Immature natural killer cell (primary cell): ENCODE data around the gene SERPINH1. TPM values are rescaled to one million over a fixed set of nuclear protein-coding genes. Genes with fewer than 3 reads are reported as not detected.

Experiments
- DNase-seq, 3 donors: peaks; one replicate each; pipeline ENCODE4 v3.0.0; 2022; ENCODE audit warnings: mixed read lengths in 1 of 3
- H3K27ac Mint-ChIP-seq, 6 donors: one replicate each; pipeline ENCODE4 v1.8.0; 2020; ENCODE audit warnings: mixed read lengths in 6 of 6, mild to moderate bottlenecking in 5 of 6, inconsistent platforms in 4 of 6, moderate library complexity in 3 of 6
- H3K27me3 Mint-ChIP-seq, 3 donors: one replicate each; pipeline ENCODE4 v1.8.0; 2020 to 2021; ENCODE audit warnings: low read depth in 3 of 3, mild to moderate bottlenecking in 3 of 3, mixed read lengths in 3 of 3, moderate library complexity in 3 of 3, inconsistent platforms in 1 of 3
- H3K36me3 Mint-ChIP-seq, 3 donors: one replicate each; pipeline ENCODE4 v1.8.0; 2020; ENCODE audit warnings: mixed read lengths in 3 of 3, inconsistent platforms in 2 of 3, mild to moderate bottlenecking in 2 of 3
- H3K4me1 Mint-ChIP-seq, 2 donors: one replicate each; pipeline ENCODE4 v1.8.0; 2020; ENCODE audit warnings: inconsistent platforms in 2 of 2, mild to moderate bottlenecking in 2 of 2, mixed read lengths in 2 of 2, moderate library complexity in 1 of 2
- H3K4me3 Mint-ChIP-seq, 5 donors: one replicate each; pipeline ENCODE4 v1.8.0; 2020; ENCODE audit warnings: mild to moderate bottlenecking in 5 of 5, mixed read lengths in 5 of 5, inconsistent platforms in 3 of 5, moderate library complexity in 3 of 5
- H3K9me3 Mint-ChIP-seq, 6 donors: one replicate each; pipeline ENCODE4 v1.8.0; 2020; ENCODE audit warnings: mild to moderate bottlenecking in 6 of 6, mixed read lengths in 6 of 6, inconsistent platforms in 4 of 6, moderate library complexity in 3 of 6
- polyA plus RNA-seq, 3 donors: library from polyadenylated mRNA; unstranded; fragments of 300-500 nt; fragmentation: Illumina TruSeq; gene quantifications; one replicate each; pipeline ENCODE4 v1.2.3, GENCODE V29; 2021

Gene SERPINH1
- polyA plus RNA-seq, 3 donors from 2014 or later = 3.4 to 8.4 (median 4.5) TPM

- peaks cover 2 to 14% (median 11%) of the 10 kb centered on the region in 3 donors for H3K27me3 Mint-ChIP-seq
- DNase-seq = peak in 2 of 3 donors; percentile 17 to 28
- H3K4me1 Mint-ChIP-seq = peaks cover 19 to 27% of the 10 kb centered on the region in 2 donors
- H3K27ac Mint-ChIP-seq = peak overlapping the region in 2 of 6 donors; percentile 65 to 83
- H3K9me3 Mint-ChIP-seq = peaks cover 0 to 1% (median 0%) of the 10 kb centered on the region in 6 donors
- H3K4me3 Mint-ChIP-seq = peak overlapping the region; percentile 83 to 92 (median 86)
- H3K36me3 Mint-ChIP-seq = no peaks in the 10 kb centered on the region
Measured at GRCh38 chr11:75524665-75525432, 37.2 kb upstream of the SERPINH1 start.

DNA sequence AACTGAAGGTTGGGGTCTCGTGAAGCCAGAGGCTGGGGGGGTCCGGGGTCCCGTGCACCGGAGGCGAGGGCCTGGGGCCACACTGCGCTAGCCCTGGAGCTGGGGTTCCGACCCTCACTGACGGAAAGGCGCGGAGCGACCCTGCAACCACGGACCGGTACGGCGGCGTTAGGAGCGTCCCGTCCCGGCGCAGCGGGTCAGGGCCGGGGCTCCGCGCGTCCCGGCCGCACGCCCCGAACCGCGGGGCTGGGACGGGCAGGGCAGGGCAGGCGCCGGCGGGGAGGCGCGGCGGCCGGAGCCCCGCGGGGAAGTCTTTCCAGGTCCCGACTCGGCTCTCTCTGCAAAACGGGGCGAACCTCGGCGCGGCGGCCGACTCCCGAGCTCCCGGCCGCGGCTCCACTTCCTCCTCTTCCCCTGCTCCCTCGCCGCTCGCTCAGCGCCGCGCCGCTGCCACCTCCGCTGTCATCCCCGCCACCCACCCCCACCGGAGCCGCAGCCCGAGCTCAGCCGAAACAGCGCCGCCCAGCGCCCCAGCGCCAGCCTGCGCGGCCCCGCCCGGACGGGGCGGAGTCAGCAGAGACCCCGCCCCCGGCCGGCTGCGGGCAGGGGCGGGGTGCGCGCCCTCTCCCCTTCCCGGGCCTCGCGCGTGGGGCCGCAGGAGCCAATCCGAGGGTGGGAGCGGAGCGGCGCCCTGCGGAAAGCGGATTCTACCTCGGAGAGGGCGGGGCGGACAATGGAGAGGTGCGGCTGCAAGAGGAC lies 36.4 kb upstream of the SERPINH1 start, which contains the start of gene GDPD5:
Gene GDPD5 (minus strand): TSS at position 509 of the 759 bp plus-strand sequence. CDS start 48,206 bp downstream, outside the sequence.
- peaks cover 0 to 1% (median 0%) of the 10 kb centered on the region in 6 donors for H3K9me3 Mint-ChIP-seq
- peak within 1 kb of the TSS; percentile 85 to 92 (median 87) for H3K4me3 Mint-ChIP-seq
- H3K27me3 Mint-ChIP-seq = peaks cover 2 to 18% (median 11%) of the 10 kb centered on the region in 3 donors
- no peaks in the 10 kb centered on the region for H3K36me3 Mint-ChIP-seq
- peak; percentile 82 to 86 (median 86) for DNase-seq
- H3K27ac Mint-ChIP-seq = peak within 1 kb of the TSS in 5 of 6 donors; percentile 19 to 83 (median 65)
- peaks cover 19 to 27% of the 10 kb centered on the region in 2 donors for H3K4me1 Mint-ChIP-seq

DNA sequence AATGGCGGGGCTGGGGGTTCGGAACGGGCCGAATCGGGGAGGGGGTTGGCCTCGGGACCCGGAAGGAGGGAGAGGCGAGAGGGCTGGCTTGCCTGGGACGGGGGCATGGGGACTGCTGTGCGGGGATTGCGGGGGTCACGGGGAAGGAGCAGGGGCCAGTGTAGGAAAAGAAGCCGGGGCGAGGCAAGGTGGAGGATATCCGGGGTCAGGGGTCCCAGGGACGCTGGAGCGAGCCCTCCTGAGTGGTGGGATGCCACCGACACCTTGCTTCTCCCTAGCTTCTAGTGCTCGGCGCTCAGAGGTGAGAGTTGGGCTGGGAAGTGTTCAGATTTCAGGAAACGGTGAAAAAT lies 35.9 kb upstream of the SERPINH1 start:
- DNase-seq = no peak
- H3K27ac Mint-ChIP-seq = peak overlapping the region in 3 of 6 donors; percentile 55 to 68 (median 60)
- peaks cover 3 to 18% (median 12%) of the 10 kb centered on the region in 3 donors for H3K27me3 Mint-ChIP-seq
- peak overlapping the region; percentile 69 to 87 (median 70) for H3K4me3 Mint-ChIP-seq
- H3K9me3 Mint-ChIP-seq = peaks cover 0 to 1% (median 0%) of the 10 kb centered on the region in 6 donors
- peaks cover 19 to 27% of the 10 kb centered on the region in 2 donors for H3K4me1 Mint-ChIP-seq
- H3K36me3 Mint-ChIP-seq = no peaks in the 10 kb centered on the region

GRCh38 chr11:75527130-75527529 lies 34.9 kb upstream of the SERPINH1 start:
- H3K9me3 Mint-ChIP-seq = peaks cover 0 to 1% (median 0%) of the 10 kb centered on the region in 6 donors
- H3K36me3 Mint-ChIP-seq = no peaks in the 10 kb centered on the region
- no peak for DNase-seq
- peak overlapping the region in 4 of 6 donors; percentile 19 to 58 (median 38) for H3K27ac Mint-ChIP-seq
- H3K27me3 Mint-ChIP-seq = peaks cover 5 to 18% (median 15%) of the 10 kb centered on the region in 3 donors
- peak overlapping the region; percentile 69 to 87 (median 70) for H3K4me3 Mint-ChIP-seq
- peaks cover 23 to 32% of the 10 kb centered on the region in 2 donors for H3K4me1 Mint-ChIP-seq

DNA sequence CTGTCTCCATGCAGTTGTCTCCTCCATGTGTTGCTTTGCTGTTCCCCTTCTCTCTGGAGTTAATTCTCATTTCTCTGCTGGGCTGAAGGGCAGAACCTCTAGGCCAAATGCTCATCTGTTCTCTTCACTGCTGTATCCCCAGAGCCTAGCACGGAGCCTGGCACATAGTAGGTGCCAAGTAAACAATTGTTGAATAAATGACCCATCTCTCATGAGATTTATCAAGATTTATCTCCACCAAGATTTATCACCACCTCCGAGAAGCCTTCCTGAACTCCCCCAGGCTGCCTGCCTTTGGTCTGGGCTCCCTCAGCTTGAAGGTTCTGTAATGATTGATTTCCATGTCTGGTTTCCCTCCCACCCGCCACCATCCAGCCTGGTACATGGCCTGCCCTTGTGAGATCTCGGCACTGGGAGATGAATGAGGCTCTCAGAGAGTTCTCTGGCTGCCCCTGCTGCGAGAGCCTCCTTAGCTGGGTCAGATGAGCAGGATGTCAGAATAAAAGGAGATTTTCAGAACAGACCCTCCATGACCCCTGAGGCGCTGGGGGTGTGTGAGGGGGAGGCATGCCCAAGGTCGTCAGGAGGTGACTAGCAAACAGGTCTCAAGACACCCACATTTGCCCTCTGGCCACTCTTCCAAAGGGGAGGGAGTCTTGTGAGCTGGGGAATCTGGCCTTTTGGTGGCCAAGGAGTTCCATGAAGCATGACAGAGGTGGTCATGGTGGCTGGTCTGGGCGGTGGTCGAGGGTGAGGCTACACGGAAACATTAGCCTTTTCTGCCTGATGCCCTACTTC lies 33.9 kb upstream of the SERPINH1 start:
- peaks cover 27 to 35% of the 10 kb centered on the region in 2 donors for H3K4me1 Mint-ChIP-seq
- peaks cover 0 to 1% (median 0%) of the 10 kb centered on the region in 6 donors for H3K9me3 Mint-ChIP-seq
- peak overlapping the region in 4 of 5 donors; percentile 23 to 87 (median 64) for H3K4me3 Mint-ChIP-seq
- no peaks in the 10 kb centered on the region for H3K36me3 Mint-ChIP-seq
- H3K27ac Mint-ChIP-seq = peak overlapping the region in 2 of 6 donors; percentile 43 to 60
- H3K27me3 Mint-ChIP-seq = peaks cover 8 to 16% (median 15%) of the 10 kb centered on the region in 3 donors
- no peak for DNase-seq

GRCh38 chr11:75530577-75530976 lies 31.5 kb upstream of the SERPINH1 start:
- H3K27ac Mint-ChIP-seq = peak overlapping the region in 1 of 6 donors; percentile 9

GRCh38 chr11:75531325-75531724 lies 30.7 kb upstream of the SERPINH1 start:
- H3K27me3 Mint-ChIP-seq = peaks cover 4 to 9% (median 8%) of the 10 kb centered on the region in 3 donors
- H3K36me3 Mint-ChIP-seq = no peaks in the 10 kb centered on the region
- H3K9me3 Mint-ChIP-seq = peaks cover 0 to 1% (median 0%) of the 10 kb centered on the region in 6 donors
- no peak for DNase-seq
- peak overlapping the region in 1 of 6 donors; percentile 57 for H3K27ac Mint-ChIP-seq
- peaks cover 35 to 41% of the 10 kb centered on the region in 2 donors for H3K4me1 Mint-ChIP-seq
- no peak overlapping the region for H3K4me3 Mint-ChIP-seq

More at GRCh38 chr11:75530577-75530976, 31.5 kb upstream of the SERPINH1 start:
- DNase-seq = no peak
- Mint-ChIP-seq H3K9me3 (peaks cover 0 to 1% (median 0%) of the 10 kb centered on the region in 6 donors), H3K4me1 (peaks cover 28 to 37% of the 10 kb centered on the region in 2 donors), H3K36me3 (no peaks in the 10 kb centered on the region), H3K4me3 (no peak overlapping the region), H3K27me3 (peaks cover 4 to 9% (median 8%) of the 10 kb centered on the region in 3 donors)

DNA sequence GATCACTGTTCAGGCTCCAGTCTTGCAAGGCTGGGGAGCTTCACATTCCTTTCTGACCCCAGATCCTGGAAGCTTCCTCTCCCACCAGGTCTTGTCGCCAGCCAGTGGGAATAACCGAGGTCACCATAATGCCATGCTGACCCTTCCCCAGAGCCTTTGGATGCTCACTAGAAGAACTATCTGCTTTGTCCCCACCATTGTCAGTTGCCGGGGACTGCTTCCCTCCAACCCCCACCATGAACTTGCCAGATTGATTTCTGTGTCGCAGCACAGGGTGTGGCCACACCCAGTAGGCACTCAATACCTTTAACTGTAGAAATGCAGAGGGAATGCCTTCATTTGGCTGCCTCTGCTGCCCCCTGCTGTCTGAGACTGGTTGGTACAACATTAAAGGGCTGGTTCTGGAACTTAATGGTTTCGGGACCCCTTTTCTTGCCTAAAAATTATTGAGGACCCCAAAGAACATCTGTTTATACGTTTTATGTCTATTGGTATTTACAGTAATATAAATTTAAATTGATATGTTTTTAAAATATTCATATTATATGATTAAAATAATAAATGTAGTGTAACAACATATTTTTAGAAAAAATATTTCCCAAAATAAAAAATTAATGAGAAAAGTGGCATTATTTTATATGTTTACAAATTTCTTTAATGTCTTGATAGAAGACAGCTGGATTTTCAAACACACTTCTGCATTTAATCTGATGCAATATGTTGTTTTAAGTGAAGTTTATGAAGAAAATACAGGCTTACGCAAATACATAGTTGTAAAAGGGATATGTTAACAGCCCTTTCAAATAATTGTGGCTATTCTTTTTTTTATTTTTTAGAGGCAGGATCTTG lies 29.6 kb upstream of the SERPINH1 start:
- H3K4me3 Mint-ChIP-seq = peak overlapping the region in 2 of 5 donors; percentile 4 to 35
- peak; percentile 73 to 78 (median 75) for DNase-seq
- no peaks in the 10 kb centered on the region for H3K36me3 Mint-ChIP-seq
- peaks cover 0 to 1% (median 0%) of the 10 kb centered on the region in 6 donors for H3K9me3 Mint-ChIP-seq
- peaks cover 4 to 11% (median 8%) of the 10 kb centered on the region in 3 donors for H3K27me3 Mint-ChIP-seq
- H3K4me1 Mint-ChIP-seq = peaks cover 44 to 46% of the 10 kb centered on the region in 2 donors
- peak overlapping the region in 3 of 6 donors; percentile 6 to 72 (median 17) for H3K27ac Mint-ChIP-seq

DNA sequence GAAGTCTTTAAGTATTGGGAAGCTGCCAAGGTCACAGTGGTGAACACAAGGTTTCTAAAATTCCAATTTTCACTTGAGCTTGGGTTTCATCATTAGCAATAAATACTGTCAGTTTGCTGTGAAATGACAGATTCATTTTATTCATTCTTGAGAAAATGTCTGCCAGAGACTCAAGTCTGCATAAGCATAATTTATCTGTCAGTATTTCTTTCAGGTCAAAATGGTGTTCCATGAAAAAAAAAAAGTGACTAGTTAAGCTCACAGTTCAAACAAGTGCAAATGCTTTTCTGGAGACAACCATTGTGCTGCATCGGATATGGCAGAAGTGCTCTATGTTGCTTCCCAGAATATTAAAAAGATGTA lies 28.2 kb upstream of the SERPINH1 start:
- Mint-ChIP-seq H3K27me3 (peaks cover 6 to 13% (median 8%) of the 10 kb centered on the region in 3 donors), H3K4me1 (peaks cover 57 to 60% of the 10 kb centered on the region in 2 donors), H3K4me3 (peak overlapping the region in 2 of 5 donors; percentile 62 to 64), H3K27ac (peak overlapping the region in 1 of 6 donors; percentile 26), H3K36me3 (peaks cover 0 to 5% (median 0%) of the 10 kb centered on the region in 3 donors), H3K9me3 (peaks cover 0 to 1% (median 0%) of the 10 kb centered on the region in 6 donors)
- no peak for DNase-seq

DNA sequence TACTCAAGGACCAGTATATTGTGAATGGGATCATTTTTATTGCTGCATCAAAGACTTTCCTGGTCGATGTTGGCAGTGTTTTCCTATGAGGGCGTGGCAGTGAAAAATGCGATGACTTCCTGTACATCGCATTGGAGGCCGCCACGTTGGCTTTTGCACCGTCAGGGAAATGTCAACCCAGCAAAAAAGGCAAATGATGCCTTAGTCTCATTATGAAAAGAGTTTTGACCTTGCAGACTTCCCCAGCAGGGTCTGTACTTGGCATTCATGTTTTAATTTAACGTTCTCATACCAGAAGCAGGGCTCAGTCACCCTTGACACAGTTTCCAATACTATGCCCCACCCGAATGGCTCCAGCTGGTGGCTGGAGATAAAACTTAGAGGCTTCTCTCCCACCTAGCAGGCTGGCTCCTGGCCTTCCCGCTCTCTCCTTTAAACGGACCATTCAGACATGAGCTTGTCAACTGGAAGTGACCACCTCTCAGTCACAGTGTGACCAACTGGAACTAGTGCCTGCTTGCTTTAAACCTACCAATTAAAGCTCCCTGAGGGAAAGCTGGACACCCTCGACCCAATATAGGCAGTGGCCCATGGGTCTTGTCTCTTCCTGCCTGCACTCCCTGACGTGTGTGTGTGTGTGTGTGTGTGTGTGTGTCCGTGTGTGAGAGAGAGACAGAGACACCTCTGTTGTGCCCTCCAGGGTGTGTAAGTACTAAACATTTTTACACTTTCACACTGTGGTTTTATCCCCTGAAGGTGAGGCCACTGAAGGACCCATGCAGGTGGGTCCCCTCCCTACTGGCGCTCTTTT lies 27.6 kb upstream of the SERPINH1 start:
- peaks cover 0 to under 1% (median 0%) of the 10 kb centered on the region in 6 donors for H3K9me3 Mint-ChIP-seq

DNA sequence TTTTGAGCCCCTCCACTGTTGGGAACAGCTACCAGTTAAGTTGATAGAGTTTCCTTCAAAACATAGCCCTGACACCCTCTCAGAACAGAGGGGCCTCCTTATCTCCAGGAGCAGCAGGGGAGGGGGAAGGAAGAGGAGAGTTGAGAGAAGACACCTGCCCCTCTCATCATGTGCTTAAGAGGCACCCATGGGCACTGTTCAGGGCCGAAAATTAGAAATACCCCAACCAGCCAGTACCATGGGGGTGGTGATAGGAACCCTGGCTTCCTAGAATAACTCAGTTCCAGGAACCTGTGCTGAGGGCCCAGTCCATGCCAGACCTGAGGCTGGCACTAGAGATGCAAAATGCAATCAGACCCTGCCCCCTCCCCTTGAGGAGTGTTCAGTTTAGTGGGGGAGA lies 27.0 kb upstream of the SERPINH1 start:
- Mint-ChIP-seq H3K4me3 (peak overlapping the region; percentile 3 to 64 (median 29)), H3K36me3 (peaks cover 0 to 5% (median 4%) of the 10 kb centered on the region in 3 donors), H3K4me1 (peaks cover 57 to 60% of the 10 kb centered on the region in 2 donors), H3K9me3 (no peaks in the 10 kb centered on the region), H3K27ac (peak overlapping the region in 3 of 6 donors; percentile 54 to 73 (median 65)), H3K27me3 (peaks cover 6 to 15% (median 10%) of the 10 kb centered on the region in 3 donors)
- no peak for DNase-seq

More for the DNA sequence above, 27.6 kb upstream of the SERPINH1 start:
- peaks cover 0 to 5% (median 4%) of the 10 kb centered on the region in 3 donors for H3K36me3 Mint-ChIP-seq
- peak overlapping the region; percentile 3 to 64 (median 29) for H3K4me3 Mint-ChIP-seq
- H3K27ac Mint-ChIP-seq = peak overlapping the region in 5 of 6 donors; percentile 20 to 73 (median 54)
- peaks cover 57 to 60% of the 10 kb centered on the region in 2 donors for H3K4me1 Mint-ChIP-seq
- DNase-seq = no peak
- H3K27me3 Mint-ChIP-seq = peaks cover 6 to 14% (median 10%) of the 10 kb centered on the region in 3 donors
